HG02678 (cell line): ENCODE results near the gene ZNF557.

Experiments
- ATAC-seq: cut with Tn5 transposase; IDR thresholded peaks from one replicate; pipeline ENCODE4 v1.9.1; 2021; ENCODE audit warnings: mild to moderate bottlenecking, moderate library complexity; ENCODE audit not compliant: unreplicated experiment

Gene ZNF557

GRCh38 chr19:7074705-7075282 is 5.3 kb downstream of the ZNF557 start:
- ATAC-seq: no peak

- ATAC-seq: no peak
Observed at GRCh38 chr19:7076151-7076550, 6.6 kb downstream of the ZNF557 start.

- no peak for ATAC-seq
Observed at GRCh38 chr19:7078008-7078407, 8.5 kb downstream of the ZNF557 start.

- no peak for ATAC-seq
Observed at GRCh38 chr19:7083076-7083956, 13.8 kb downstream of the ZNF557 start.

- ATAC-seq: no peak
Observed at GRCh38 chr19:7088999-7089398, 19.5 kb downstream of the ZNF557 start.

DNA sequence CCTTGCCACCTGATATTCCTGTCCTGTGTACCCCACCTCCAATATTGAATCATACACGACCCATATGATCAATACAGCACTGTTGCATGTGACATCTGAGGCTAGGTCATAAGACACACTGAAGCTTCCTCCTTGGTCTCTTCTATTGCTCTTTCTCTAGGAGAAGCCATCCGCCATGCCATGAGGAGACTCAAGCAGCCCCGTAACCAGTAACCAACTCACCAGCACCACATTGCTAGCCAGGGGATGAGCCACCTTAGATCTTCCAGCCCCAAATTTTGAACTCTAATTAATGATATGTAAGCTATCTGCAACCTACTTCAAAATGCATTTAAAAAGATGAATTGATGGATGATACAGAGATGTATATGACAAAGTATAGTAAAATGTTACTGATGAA is 28.6 kb downstream of the ZNF557 start:
- ATAC-seq: no peak

DNA sequence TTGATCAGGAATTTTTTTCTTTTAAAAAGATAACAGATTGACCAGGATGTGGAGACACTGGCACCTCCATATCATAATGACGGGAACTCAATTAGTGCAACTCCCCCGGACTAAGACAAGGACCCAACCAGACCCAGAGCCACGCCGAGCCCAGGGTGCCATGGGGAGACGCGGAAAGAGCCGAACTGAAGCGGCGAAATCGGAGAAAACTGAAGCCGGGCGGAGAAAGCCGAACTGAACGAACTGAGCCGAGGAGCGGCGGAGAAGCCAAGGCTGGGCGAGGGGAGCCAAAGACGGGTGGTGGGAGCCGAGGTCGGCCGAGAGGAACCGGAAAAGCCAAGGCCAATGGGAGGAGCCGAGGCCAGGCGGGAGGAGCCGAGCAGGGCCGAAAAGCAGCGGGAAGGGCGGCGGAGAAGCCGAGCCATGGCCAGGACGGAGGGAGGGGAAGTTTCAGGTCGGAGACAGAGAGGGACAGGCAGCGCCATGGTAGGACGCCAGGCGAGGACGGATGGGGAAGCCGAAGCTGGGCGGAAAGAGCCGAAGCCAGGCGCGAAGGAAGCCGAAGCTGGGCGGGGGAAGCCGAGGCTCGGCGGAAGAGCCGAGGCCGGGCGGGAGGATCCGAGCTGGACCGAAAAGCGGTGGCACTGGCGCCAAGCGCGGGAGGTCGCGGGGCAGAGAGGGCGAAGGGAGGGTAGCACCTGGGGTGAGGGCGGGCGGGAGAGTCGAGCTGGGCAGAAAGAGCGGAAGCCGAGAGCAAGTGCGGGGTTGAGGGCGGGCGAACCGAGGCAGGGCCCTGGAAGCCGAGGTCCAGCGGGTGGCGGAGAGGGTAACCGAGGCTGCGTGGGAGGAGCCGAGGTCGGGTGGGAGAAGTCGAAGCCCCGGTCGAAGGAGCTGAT is 29.4 kb downstream of the ZNF557 start:
- ATAC-seq: peak; percentile 82

GRCh38 chr19:7099597-7099921 is 30.1 kb downstream of the ZNF557 start:
- ATAC-seq: no peak

DNA sequence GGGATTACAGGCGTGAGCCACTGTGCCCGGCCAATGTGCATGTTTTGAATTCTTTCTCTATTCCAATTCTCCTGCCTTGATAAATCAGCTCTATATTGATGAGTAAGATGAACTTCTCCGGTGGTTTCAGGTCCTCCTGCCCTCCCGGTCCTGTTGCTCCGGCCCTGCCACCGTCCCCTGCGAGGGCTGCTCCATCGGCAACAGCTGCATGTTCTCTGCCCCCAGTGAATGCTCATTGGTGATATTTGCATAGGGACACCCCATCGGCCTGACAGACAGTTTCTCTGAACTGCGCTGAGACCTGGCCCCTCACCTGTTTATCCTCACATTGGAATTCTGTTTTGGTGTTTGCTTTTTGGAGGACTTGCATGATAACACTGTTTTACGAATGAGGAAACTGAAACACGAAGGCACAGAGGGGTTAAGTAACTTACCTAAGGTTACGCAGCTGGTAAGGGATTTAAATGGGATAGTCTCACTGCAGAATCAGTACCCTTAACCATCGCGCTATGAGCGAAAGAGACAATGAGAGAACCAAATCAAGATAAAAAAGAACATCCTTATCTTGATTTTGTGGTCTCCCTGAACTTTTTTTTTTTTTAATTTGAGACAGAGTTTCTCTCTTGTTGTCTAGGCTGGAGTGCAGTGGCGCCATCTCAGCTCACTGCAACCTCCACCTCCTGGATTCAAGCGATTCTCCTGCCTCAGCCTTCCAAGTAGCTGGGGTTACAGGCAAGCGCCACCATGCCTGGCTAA is 32.2 kb downstream of the ZNF557 start:
- ATAC-seq: no peak

DNA sequence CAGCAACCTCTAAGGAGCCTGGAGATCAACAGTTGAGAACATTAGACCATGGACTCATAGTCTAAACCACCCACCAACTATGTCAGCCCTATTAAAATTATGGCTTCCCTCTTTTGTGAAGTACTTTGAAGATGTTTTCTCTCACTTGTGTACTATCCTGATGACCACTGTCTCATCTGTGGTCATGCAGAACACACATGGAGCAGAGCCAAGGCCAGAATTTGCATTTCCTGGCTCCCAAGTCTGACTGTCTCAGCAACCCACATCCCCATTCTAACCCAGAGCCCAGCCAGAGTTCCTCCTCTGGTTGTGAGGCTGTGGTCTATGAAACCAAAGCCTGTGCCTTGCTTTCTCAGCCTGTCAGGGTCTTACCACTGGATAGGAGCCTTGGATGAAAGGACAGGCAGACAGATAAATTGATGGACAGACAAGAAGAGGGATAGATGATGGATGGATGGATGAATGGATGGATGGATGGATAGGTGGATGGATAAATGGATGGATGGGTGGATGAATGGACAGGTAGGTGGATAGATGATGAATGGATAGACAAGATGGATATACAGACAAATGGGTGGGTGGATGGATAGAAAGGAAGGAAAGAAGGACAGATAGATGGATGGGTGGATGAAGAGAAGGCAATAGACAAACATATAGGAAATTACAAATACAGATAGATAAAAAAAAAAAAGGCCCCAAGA is 35.4 kb downstream of the ZNF557 start:
- ATAC-seq: no peak

DNA sequence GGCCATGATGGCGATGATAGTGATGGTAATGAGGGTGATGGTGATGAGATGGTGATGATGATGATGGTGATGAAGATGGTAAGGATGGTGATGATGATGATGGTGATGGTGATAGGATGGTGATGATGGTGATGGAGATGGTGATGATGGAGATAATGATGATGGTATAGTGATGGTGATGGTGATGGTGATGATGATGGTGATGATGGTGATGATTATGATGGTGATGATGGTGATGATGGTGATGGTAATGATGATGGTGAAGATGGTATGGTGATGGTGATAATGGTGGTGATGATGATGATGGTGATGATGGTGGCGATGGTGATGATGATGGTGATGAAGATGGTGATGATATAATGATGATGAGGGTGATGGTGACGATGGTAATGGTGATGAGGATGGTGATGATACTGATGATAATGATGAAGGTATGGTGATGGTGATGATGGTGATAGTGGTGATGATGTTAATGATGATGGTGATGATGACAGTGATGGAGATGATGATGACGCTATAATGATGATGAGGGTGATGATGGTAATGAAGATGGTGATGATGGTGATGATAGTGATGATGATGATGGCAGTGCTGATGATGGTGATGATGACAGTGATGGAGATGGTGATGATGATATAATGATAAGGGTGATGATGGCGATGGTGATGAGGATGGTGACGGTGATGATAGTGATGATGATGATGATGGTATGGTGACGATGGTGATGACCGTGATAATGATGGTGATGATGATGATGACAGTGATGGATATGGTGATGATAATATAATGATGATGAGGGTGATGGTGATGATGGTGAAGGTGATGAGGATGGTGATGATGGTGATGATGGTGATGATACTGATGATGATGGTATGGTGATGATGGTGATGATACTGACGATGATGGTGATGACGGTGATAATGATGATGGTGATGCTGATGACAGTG is 37.5 kb downstream of the ZNF557 start:
- no peak for ATAC-seq

- no peak for ATAC-seq
Observed at GRCh38 chr19:7109678-7110289, 40.3 kb downstream of the ZNF557 start.

- ATAC-seq: no peak
Observed at GRCh38 chr19:7112675-7113074, 43.2 kb downstream of the ZNF557 start.

- ATAC-seq: no peak
Observed at GRCh38 chr19:7113233-7113632, 43.7 kb downstream of the ZNF557 start.

GRCh38 chr19:7115721-7116120 is 46.2 kb downstream of the ZNF557 start:
- ATAC-seq: no peak

GRCh38 chr19:7117248-7117647 is 47.7 kb downstream of the ZNF557 start:
- ATAC-seq: no peak

GRCh38 chr19:7119582-7119981 is 50.1 kb downstream of the ZNF557 start:
- ATAC-seq: no peak

DNA sequence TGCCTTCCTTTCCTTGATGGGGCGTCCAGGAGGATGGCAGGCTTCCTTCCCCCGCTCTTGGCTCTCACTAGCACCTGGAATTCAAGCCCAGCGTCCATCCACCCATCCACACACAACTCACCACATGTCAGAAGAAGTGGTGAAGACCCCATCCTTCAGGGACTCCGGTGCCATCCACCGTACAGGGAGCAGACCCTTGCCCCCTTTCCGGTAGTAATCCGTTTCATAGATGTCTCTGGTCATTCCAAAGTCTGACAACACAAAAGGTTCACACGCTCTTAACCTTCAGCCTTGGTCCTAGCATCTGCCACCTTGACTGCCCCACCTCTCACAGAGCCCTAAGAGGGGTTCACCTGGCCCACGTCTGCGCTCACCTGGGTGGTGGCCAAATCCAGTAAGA is 51.0 kb downstream of the ZNF557 start:
- ATAC-seq: no peak

- ATAC-seq: no peak
Observed at GRCh38 chr19:7122701-7123100, 53.2 kb downstream of the ZNF557 start.
